ENCODE data around the gene CDKL2. TPM values are rescaled to one million over a fixed set of nuclear protein-coding genes. Genes with fewer than 3 reads are reported as not detected.

Gene CDKL2
- polyA plus RNA-seq, 1 donor (not counting 4 experiments of a cell fraction or from before 2014, with no cell fraction given): 0.64 TPM

DNA sequence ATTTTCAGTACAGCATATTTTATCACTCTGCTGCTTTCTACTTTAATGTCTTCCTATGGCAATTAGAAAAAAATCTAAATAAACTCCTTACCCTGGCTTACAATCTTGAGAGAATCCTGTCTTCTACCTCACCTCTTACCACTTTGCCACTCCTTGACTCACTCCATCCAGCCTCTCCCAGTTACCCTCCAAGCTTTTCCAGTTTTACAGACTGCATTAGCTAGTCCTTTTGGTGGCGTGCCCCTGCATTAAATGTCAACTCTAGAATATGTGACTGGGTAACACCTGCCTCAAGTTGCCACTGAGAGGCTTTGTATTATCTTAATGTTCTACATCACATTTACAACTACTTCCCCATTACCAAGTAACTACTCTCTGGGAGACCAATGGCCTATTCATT lies 7.5 kb upstream of the CDKL2 start:
- no peaks in the 10 kb centered on the region for H3K9me1 ChIP-seq (ENCODE audit: control insufficient read depth, extremely low read depth, insufficient read depth, low read length)
- DNase-seq (ENCODE audit: low read depth, low spot score) (no peak), FAIRE-seq (no peak)
- H2AFZ ChIP-seq (ENCODE audit: control insufficient read depth, low read length): no peak overlapping the region
- H3K4me1 ChIP-seq (ENCODE audit: control insufficient read depth, extremely low read depth, insufficient read depth, low read length): no peaks in the 10 kb centered on the region
- no peak overlapping the region for H3K9ac ChIP-seq (ENCODE audit: control insufficient read depth, extremely low read depth, insufficient read depth, low read length)
- no peaks in the 10 kb centered on the region for H3K9me3 ChIP-seq (ENCODE audit: control insufficient read depth, low read depth, low read length)
- H4K20me1 ChIP-seq (ENCODE audit: control insufficient read depth, extremely low read depth, insufficient read depth, low read length): no peaks in the 10 kb centered on the region
- H3K4me2 ChIP-seq (ENCODE audit: control insufficient read depth, extremely low read depth, insufficient read depth, low read depth, low read length): no peak overlapping the region
- H3K79me2 ChIP-seq (ENCODE audit: control insufficient read depth, insufficient read depth, low read length): no peaks in the 10 kb centered on the region
- no peaks in the 10 kb centered on the region for H3K27me3 ChIP-seq (ENCODE audit: control insufficient read depth, extremely low read depth, insufficient read depth, low read length)
- peaks cover 0 to 2% of the 10 kb centered on the region in 2 experiments for H3K36me3 ChIP-seq (ENCODE audit: control insufficient read depth in 2 of 2, extremely low read depth in 1 of 2, insufficient read depth in 2 of 2, low read length in 2 of 2)
- no peak overlapping the region for H3K27ac ChIP-seq (ENCODE audit: control insufficient read depth, insufficient read depth, low read length)
- no peak for TF ChIP-seq EZH2 (IDR thresholded peaks at IDR 0.05; ENCODE audit: low read length)
- TF ChIP-seq CTCF (optimal IDR thresholded peaks at IDR 0.05 in 1 of 3, IDR thresholded peaks at IDR 0.05 in 1 of 3, conservative IDR thresholded peaks at IDR 0.05 in 1 of 3; ENCODE audit: extremely low read depth in 1 of 3, insufficient read depth in 2 of 3, low read length in 3 of 3): no peak
- H3K4me3 ChIP-seq (ENCODE audit: control insufficient read depth in 2 of 3, extremely low read depth in 1 of 3, insufficient read depth in 2 of 3, low read depth in 1 of 3, low read length in 3 of 3): no peak overlapping the region
- dilution Hi-C loops (cut with MboI; ENCODE audit: extremely low pct_ligation_motif_present, low sequenced_read_pairs): no loop called here

DNA sequence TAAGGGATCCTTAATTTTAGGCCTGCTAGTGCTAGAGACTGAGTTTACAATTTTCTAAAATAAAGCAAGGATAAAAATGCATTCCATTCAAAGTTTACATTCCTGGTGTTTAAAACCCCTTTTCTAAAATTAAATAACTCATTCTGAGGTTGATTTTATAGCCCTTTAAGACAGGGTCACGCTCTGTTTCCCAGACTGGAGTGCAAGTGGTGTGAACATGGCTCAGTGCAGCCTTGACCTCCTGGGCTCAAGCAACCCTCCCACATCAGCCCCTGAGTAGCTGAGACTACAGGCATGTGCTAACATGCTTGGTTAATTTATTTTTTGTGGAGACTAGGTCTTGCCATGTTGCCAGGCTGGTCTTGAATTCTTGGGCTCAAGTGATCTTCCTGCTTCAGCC lies 6.8 kb upstream of the CDKL2 start:
- dilution Hi-C loops (cut with MboI; ENCODE audit: extremely low pct_ligation_motif_present, low sequenced_read_pairs): no loop called here
- Histone ChIP-seq H3K27ac (ENCODE audit: control insufficient read depth, insufficient read depth, low read length) (no peak overlapping the region), H2AFZ (ENCODE audit: control insufficient read depth, low read length) (no peak overlapping the region), H3K9me3 (ENCODE audit: control insufficient read depth, low read depth, low read length) (no peaks in the 10 kb centered on the region), H3K9ac (ENCODE audit: control insufficient read depth, extremely low read depth, insufficient read depth, low read length) (no peak overlapping the region), H3K4me1 (ENCODE audit: control insufficient read depth, extremely low read depth, insufficient read depth, low read length) (no peaks in the 10 kb centered on the region), H3K27me3 (ENCODE audit: control insufficient read depth, extremely low read depth, insufficient read depth, low read length) (no peaks in the 10 kb centered on the region), H3K4me3 (ENCODE audit: control insufficient read depth in 2 of 3, extremely low read depth in 1 of 3, insufficient read depth in 2 of 3, low read depth in 1 of 3, low read length in 3 of 3) (no peak overlapping the region), H3K36me3 (ENCODE audit: control insufficient read depth in 2 of 2, extremely low read depth in 1 of 2, insufficient read depth in 2 of 2, low read length in 2 of 2) (peaks cover 0 to 2% of the 10 kb centered on the region in 2 experiments), H3K79me2 (ENCODE audit: control insufficient read depth, insufficient read depth, low read length) (no peaks in the 10 kb centered on the region), H3K9me1 (ENCODE audit: control insufficient read depth, extremely low read depth, insufficient read depth, low read length) (no peaks in the 10 kb centered on the region), H3K4me2 (ENCODE audit: control insufficient read depth, extremely low read depth, insufficient read depth, low read depth, low read length) (no peak overlapping the region), H4K20me1 (ENCODE audit: control insufficient read depth, extremely low read depth, insufficient read depth, low read length) (no peaks in the 10 kb centered on the region)
- DNase-seq (ENCODE audit: low read depth, low spot score) (no peak), FAIRE-seq (peak; percentile 29)
- TF ChIP-seq CTCF (optimal IDR thresholded peaks at IDR 0.05 in 1 of 3, IDR thresholded peaks at IDR 0.05 in 1 of 3, conservative IDR thresholded peaks at IDR 0.05 in 1 of 3; ENCODE audit: extremely low read depth in 1 of 3, insufficient read depth in 2 of 3, low read length in 3 of 3): no peak
- TF ChIP-seq EZH2 (IDR thresholded peaks at IDR 0.05; ENCODE audit: low read length): no peak
